Measurements from ENCODE around the gene THAP3. TPM values are rescaled to one million over a fixed set of nuclear protein-coding genes. Genes with fewer than 3 reads are reported as not detected.

The THAP3 gene
- total RNA-seq, 2 donors from 2014 or later: 11.9 to 18.9 TPM

GRCh38 chr1:6594977-6595740, 29.5 kb upstream of the THAP3 start:
- Histone ChIP-seq H3K27me3 (no peaks in the 10 kb centered on the region), H3K4me1 (peaks cover 44% of the 10 kb centered on the region), H3K36me3 (replicated peaks in 1 of 2; ENCODE audit: insufficient read depth in 1 of 2, low read depth in 2 of 2) (peaks cover 10 to 35% of the 10 kb centered on the region in 2 donors), H3K4me3 (no peak overlapping the region), H3K9me3 (no peaks in the 10 kb centered on the region), H3K27ac (peak overlapping the region in 1 of 4 donors; percentile 17)
- WGBS, 2 donors: 86 to 90% methylated on average over 11 of the region's 11 CpGs
- intact Hi-C loops (cut with DNase I): no loop called here
- DNase-seq (peak in 2 of 4 donors; percentile 41 to 42), ATAC-seq (no peak)
- no peak for TF ChIP-seq POLR2A (IDR thresholded peaks at IDR 0.05)
- TF ChIP-seq CTCF (IDR thresholded peaks at IDR 0.05): no peak

GRCh38 chr1:6596351-6596750, 28.3 kb upstream of the THAP3 start:
- DNase-seq: no peak
- Histone ChIP-seq H3K4me3 (no peak overlapping the region), H3K36me3 (replicated peaks in 1 of 2; ENCODE audit: insufficient read depth in 1 of 2, low read depth in 2 of 2) (peaks cover 10 to 35% of the 10 kb centered on the region in 2 donors), H3K27me3 (no peaks in the 10 kb centered on the region), H3K27ac (peak overlapping the region in 1 of 4 donors; percentile 31), H3K4me1 (peaks cover 51% of the 10 kb centered on the region), H3K9me3 (no peaks in the 10 kb centered on the region)
- intact Hi-C loops (cut with DNase I): no loop called here
- TF ChIP-seq POLR2A (IDR thresholded peaks at IDR 0.05) (no peak), CTCF (IDR thresholded peaks at IDR 0.05) (no peak)
- no peak for ATAC-seq
- WGBS, 2 donors: 51 to 56% methylated on average over 7 of the region's 7 CpGs

GRCh38 chr1:6596886-6597776, 27.5 kb upstream of the THAP3 start:
- H3K4me3 ChIP-seq: no peak overlapping the region
- peaks cover 51% of the 10 kb centered on the region for H3K4me1 ChIP-seq
- H3K27ac ChIP-seq: peak overlapping the region in 2 of 4 donors; percentile 2 to 31
- no peaks in the 10 kb centered on the region for H3K9me3 ChIP-seq
- 58 to 70% methylated on average over 11 to 15 of the region's 15 CpGs for WGBS, 2 donors
- DNase-seq (no peak), ATAC-seq (no peak)
- TF ChIP-seq CTCF (IDR thresholded peaks at IDR 0.05): no peak
- no peak for TF ChIP-seq POLR2A (IDR thresholded peaks at IDR 0.05)
- H3K27me3 ChIP-seq: no peaks in the 10 kb centered on the region
- peaks cover 10 to 35% of the 10 kb centered on the region in 2 donors for H3K36me3 ChIP-seq (replicated peaks in 1 of 2; ENCODE audit: insufficient read depth in 1 of 2, low read depth in 2 of 2)
- intact Hi-C loops (cut with DNase I): no loop called here

GRCh38 chr1:6597777-6598131, 26.9 kb upstream of the THAP3 start:
- Histone ChIP-seq H3K4me1 (peaks cover 51% of the 10 kb centered on the region), H3K36me3 (replicated peaks in 1 of 2; ENCODE audit: insufficient read depth in 1 of 2, low read depth in 2 of 2) (peaks cover 10 to 30% of the 10 kb centered on the region in 2 donors), H3K27ac (peak overlapping the region in 1 of 4 donors; percentile 2), H3K4me3 (no peak overlapping the region), H3K27me3 (no peaks in the 10 kb centered on the region), H3K9me3 (no peaks in the 10 kb centered on the region)
- ATAC-seq: no peak
- TF ChIP-seq CTCF (IDR thresholded peaks at IDR 0.05) (no peak), POLR2A (IDR thresholded peaks at IDR 0.05) (no peak)
- intact Hi-C loops (cut with DNase I): no loop called here
- DNase-seq: no peak
- 56 to 68% methylated on average over 1 to 6 of the region's 6 CpGs for WGBS, 2 donors

All from body of pancreas (tissue), 4 donors.